ENCODE measurements around the gene MRPL50.

The MRPL50 gene

GRCh38 chr9:101398068-101398929, at the start of gene MRPL50, which contains the start of gene ZNF189:
MRPL50 (minus strand) TSS chr9:101398618; CDS start chr9:101398592, 26 bp downstream.
ZNF189 (plus strand) TSS chr9:101398851; CDS start chr9:101399157, 306 bp downstream.
- ATAC-seq, result peak; percentile 98

- ATAC-seq, result no peak
These were observed 48.3 kb upstream of the MRPL50 start for GRCh38 chr9:101446732-101447131.

- no peak for ATAC-seq
These were observed 47.1 kb upstream of the MRPL50 start for GRCh38 chr9:101445353-101446029.

DNA sequence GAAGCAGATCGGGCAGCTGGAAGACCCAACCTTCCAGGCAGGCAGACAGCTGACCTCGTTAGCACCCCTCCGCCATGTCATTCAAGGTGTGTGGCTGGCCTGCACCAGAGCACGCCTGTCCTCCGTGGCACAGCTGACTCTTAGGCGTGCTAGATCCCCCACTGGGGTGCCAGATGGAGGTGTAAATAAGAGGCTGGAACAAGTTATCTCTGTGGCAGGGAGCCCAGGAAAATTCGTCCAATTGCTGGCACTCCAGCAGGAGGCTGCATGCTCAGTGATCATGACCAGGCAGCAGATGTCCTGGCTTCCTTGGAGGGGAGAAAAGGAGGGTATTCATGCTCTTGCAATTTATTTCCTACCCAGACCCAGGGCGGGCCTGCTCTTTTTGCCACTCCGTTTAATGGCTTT, 45.0 kb upstream of the MRPL50 start:
- no peak for ATAC-seq

DNA sequence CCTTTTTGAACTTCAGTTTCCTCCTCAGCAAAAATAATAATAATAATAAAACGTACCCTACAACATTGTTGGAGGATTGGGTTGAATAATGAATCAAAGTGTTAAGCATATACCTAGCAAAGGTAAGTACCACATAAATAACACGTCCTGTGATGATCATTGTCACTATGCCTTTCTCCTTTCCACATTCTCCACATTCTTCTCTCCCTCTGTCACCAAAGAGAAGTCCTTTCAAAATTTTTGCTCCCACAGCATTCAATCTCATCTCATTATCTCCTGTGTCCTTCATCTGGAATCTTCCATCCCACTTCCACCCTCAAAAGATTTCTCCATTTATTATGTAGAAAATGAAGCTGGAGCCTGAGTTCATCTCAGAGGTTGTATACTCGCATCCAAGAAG, 44.3 kb upstream of the MRPL50 start:
- no peak for ATAC-seq

DNA sequence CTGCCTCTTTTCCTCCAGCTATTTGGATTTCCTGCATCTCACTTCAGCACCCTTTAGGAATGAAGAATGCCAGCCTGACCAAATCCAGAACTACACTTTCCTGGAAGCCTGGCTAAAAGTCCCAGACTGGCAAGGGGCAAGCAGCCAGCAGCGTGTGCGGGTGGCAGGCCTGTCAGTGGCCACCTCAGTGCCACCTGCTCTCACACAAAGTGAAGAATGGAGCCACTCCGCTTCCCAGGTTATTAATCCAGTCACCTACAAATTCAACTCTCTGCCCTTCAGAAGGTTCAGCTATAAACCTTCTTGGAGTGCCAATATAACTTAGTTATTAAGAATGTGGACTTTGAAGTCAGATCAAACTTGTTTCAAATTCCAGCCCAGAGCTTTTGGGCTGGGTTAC, 43.9 kb upstream of the MRPL50 start:
- ATAC-seq, result no peak

GRCh38 chr9:101440714-101441230, 42.4 kb upstream of the MRPL50 start:
- ATAC-seq, result no peak

DNA sequence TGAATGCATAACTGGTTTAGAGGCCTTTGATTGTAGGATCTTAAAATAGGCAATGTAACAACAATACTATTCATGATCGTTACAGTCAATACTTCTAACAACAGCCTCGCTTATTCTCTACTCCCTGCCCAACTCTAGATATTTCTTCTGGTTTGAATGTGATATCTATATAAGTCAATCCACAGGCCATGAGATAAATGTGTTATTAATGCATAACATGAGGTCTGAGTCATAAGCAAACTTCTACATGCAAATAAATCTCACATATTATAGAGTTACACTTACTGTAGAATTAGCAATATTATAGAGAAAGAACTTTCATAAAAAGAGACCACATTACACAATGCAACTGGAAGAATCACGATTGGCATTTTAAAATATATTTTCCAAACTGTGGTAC, 40.1 kb upstream of the MRPL50 start:
- no peak for ATAC-seq

DNA sequence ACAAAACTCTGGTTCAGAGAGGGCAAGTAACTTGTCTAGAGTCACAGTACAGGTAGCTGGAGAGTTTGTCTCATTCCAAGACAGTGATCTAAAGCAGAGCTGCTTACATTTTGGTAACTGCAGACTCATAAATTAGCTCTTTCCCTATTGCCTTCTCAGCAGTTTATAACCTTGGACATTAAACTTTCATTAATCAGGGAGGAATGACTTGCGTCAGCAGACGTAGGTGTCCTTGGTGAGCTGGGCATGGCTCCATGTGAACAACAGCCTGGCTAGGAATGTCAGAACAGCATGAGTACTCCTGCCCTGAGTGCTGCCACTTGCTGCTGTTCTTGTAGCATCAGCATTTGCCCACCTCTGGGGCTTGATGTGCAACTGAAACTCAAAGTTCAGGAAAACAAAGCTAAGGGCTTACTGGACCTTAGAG, 39.4 kb upstream of the MRPL50 start:
- no peak for ATAC-seq

GRCh38 chr9:101435601-101436079, 37.2 kb upstream of the MRPL50 start, which contains the start of gene ALDOB:
ALDOB (minus strand) TSS chr9:101435774; CDS start chr9:101430887, 4,887 bp downstream.
- no peak for ATAC-seq

- ATAC-seq, result no peak
These were observed 36.6 kb upstream of the MRPL50 start for GRCh38 chr9:101434998-101435397.

GRCh38 chr9:101433229-101433628, 34.8 kb upstream of the MRPL50 start:
- ATAC-seq, result no peak

DNA sequence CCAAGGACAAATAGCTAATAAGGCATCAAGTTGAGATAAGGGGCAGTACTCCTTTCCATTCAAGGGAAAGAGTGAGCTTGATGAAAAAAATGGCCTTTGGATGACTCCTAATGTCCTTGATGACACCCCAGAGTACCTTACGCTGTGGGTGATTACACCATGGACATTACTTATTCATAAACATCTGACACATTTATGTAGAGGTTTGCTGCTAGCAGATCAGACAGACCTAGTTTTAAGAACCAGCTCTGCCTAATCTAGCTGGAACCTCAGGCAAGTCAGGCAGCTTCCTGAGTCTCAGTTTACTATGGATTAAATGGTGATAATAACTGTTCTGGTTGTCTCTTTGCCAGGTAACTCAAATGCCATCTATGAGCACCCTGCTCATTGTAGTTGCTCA, 34.3 kb upstream of the MRPL50 start:
- no peak for ATAC-seq

GRCh38 chr9:101432171-101432570, 33.8 kb upstream of the MRPL50 start:
- no peak for ATAC-seq

DNA sequence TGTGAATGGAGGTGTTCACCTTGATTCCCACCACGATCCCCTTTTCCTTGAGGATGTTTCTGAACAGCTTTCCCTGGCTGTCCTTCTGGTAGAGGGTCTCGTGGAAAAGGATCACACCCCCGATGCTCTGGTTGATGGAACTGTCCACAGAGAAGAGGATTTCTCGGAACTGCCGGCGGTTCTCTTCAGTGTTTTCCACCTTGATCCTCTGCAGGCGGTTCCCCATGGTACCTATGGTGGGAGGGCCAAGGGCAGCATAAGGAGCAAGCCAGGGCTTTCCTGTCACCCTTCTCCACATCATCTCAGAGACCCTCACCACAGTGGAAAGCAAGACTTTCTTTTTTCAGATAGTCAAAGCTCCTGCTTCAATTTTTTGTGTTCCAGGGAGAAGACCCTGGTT, 31.3 kb upstream of the MRPL50 start:
- ATAC-seq, result no peak

DNA sequence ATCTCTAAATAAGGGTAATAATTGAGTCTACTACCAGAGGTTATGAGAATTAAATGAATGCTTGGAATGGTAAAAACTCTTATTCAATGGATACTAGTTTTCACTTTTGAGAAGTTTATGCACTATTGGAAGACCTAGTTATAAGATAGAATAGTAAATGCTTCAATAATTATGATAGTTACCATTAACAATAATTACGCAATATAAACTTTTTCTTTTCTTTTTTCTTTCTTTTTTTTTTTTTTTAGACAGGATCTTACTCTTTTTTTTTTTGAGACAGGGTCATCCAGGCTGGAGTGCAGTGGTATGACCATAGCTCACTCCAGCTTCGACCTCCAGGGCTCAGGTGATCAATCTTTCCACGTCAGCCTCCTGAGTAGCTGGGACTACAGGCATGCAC, 30.5 kb upstream of the MRPL50 start:
- no peak for ATAC-seq

GRCh38 chr9:101427957-101428655, 29.7 kb upstream of the MRPL50 start:
- ATAC-seq, result no peak

GRCh38 chr9:101427358-101427757, 28.9 kb upstream of the MRPL50 start:
- no peak for ATAC-seq

DNA sequence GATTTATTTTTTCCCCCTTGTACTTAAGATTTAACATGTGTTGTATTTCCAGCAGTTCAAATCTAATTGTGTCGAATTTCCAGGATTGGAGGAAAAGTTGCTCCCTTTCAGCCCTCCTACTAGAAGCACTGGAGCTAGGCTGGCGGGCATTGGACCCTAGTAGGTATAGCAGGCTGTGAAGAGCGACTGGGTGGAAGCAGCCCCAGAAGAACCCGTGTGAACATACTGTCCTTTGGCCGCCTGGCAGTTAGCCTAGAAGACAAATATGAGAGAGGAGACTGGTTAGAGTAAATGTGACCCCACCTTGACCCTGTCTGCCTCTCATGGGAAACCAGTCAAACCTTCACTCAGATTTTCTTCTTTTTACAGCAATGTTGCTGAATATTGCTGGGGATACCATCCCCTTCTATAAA, 23.2 kb upstream of the MRPL50 start:
- ATAC-seq, result no peak

GRCh38 chr9:101419863-101420262, 21.4 kb upstream of the MRPL50 start:
- no peak for ATAC-seq

GRCh38 chr9:101418518-101419430, 20.4 kb upstream of the MRPL50 start:
- no peak for ATAC-seq

DNA sequence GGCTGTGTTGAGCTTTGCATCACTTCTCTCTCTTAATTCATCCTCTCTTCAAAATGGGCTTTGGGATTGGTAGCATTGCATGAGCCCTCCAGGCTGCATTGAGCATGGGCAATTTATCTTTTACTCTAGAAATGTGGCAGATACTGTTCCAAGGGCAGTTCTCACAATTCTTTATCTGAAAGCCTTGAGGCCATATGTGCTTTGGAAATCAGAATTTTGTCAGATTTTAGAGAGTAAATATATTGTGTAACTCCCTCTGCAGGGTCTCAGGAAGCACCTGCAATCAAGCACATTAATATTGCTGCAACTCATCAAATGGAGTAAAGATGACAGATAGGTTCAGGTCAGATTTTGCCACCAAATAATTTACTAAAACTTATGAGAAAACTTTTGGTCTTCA, 19.6 kb upstream of the MRPL50 start:
- no peak for ATAC-seq
